ENCODE results near the gene GSE1.

- TF ChIP-seq, protein P1, sequence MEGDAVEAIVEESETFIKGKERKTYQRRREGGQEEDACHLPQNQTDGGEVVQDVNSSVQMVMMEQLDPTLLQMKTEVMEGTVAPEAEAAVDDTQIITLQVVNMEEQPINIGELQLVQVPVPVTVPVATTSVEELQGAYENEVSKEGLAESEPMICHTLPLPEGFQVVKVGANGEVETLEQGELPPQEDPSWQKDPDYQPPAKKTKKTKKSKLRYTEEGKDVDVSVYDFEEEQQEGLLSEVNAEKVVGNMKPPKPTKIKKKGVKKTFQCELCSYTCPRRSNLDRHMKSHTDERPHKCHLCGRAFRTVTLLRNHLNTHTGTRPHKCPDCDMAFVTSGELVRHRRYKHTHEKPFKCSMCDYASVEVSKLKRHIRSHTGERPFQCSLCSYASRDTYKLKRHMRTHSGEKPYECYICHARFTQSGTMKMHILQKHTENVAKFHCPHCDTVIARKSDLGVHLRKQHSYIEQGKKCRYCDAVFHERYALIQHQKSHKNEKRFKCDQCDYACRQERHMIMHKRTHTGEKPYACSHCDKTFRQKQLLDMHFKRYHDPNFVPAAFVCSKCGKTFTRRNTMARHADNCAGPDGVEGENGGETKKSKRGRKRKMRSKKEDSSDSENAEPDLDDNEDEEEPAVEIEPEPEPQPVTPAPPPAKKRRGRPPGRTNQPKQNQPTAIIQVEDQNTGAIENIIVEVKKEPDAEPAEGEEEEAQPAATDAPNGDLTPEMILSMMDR (IDR thresholded peaks at IDR 0.05), result no peak
- TF ChIP-seq POLR2AphosphoS5 (IDR thresholded peaks at IDR 0.05), result no peak
Observed at GRCh38 chr16:85566561-85567100, 46.5 kb upstream of the GSE1 start.

Measured in breast epithelium (tissue), 3 donors.